HPDE6-E6E7 (cell line): ENCODE results near the gene MYH14.

ENCODE experiments used
- DNase-seq: peaks from one replicate; pipeline ENCODE4 v3.0.0; 2011; ENCODE audit warnings: missing footprints; ENCODE audit errors: extremely low spot score

Gene MYH14

GRCh38 chr19:50192463-50193211, 10.8 kb upstream of the MYH14 start:
- DNase-seq, result no peak

- DNase-seq, result no peak
These were observed 8.2 kb upstream of the MYH14 start for GRCh38 chr19:50195224-50195623.

- no peak for DNase-seq
These were observed 7.0 kb upstream of the MYH14 start for GRCh38 chr19:50196322-50196932.

- no peak for DNase-seq
These were observed 6.1 kb upstream of the MYH14 start for GRCh38 chr19:50197348-50197747.

GRCh38 chr19:50198431-50199258, 4.8 kb upstream of the MYH14 start:
- DNase-seq, result no peak

GRCh38 chr19:50199259-50199555, 4.2 kb upstream of the MYH14 start:
- no peak for DNase-seq

GRCh38 chr19:50202386-50202785, 1.0 kb upstream of the MYH14 start:
- no peak for DNase-seq

- DNase-seq, result no peak
These were observed 501 bp upstream of the MYH14 start for GRCh38 chr19:50202962-50203280.

GRCh38 chr19:50204081-50204428, 633 bp downstream of the MYH14 start:
- no peak for DNase-seq

- no peak for DNase-seq
These were observed 1.6 kb downstream of the MYH14 start for GRCh38 chr19:50204811-50205675.

- no peak for DNase-seq
These were observed 2.3 kb downstream of the MYH14 start for GRCh38 chr19:50205681-50206138.

GRCh38 chr19:50206191-50206590, 2.8 kb downstream of the MYH14 start:
- DNase-seq, result no peak

- DNase-seq, result no peak
These were observed 4.3 kb downstream of the MYH14 start for GRCh38 chr19:50207730-50208129.

GRCh38 chr19:50209131-50209530, 5.7 kb downstream of the MYH14 start:
- no peak for DNase-seq

GRCh38 chr19:50210425-50210824, 7.0 kb downstream of the MYH14 start:
- no peak for DNase-seq

- no peak for DNase-seq
These were observed 10.5 kb downstream of the MYH14 start for GRCh38 chr19:50213925-50214324.

GRCh38 chr19:50214699-50215543, 11.5 kb downstream of the MYH14 start:
- DNase-seq, result no peak

GRCh38 chr19:50215820-50216219, 12.4 kb downstream of the MYH14 start:
- no peak for DNase-seq

- DNase-seq, result no peak
These were observed 17.7 kb downstream of the MYH14 start for GRCh38 chr19:50221087-50221486.

GRCh38 chr19:50222691-50223438, 19.4 kb downstream of the MYH14 start:
- DNase-seq, result no peak

- no peak for DNase-seq
These were observed 20.0 kb downstream of the MYH14 start for GRCh38 chr19:50223439-50223716.
